ENCODE data around the gene GPSM3.
A peak's percentile ranks its signal among the peaks of the same experiment; 100 is the strongest.
"Not testable (repeated sequence)": the region's sequence is repeated elsewhere in the genome, so short reads cannot be mapped to it uniquely, and the experiment has no call there.

The GPSM3 gene

DNA sequence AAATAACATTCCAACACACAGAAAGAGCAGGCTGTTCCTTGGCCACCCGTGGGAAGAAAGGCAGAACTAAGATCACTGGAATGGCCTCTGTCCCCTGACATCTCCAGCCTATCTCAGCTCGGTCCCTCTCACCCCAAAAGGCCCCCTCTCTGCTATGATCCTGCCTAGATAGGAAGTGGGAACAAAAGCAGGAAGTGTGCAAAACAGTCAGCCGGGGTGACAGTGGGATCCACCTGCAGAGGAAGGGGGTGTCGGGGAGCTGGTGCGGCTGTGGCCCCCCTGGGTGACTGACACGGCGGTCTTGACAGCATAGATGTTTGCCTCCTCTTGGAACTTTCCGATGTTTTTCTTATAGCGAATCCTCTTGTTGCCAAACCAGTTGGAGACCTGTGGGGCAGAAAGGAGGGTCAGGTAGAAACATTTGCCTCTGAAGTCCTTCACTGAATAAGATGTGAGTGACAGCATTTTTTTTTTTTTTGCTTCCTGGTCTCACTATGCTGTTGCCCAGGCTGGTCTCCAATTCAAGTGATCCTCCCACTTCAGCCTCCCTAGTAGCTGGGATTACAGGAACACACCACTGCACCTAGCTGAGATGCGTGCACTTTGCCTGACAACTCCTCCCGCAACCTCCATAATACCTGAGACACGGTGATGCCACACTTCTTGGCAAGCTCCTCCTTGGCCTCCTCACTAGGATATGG is 5.3 kb downstream of the GPSM3 start:
- no peak for DNase-seq (ENCODE audit: low spot score)

DNA sequence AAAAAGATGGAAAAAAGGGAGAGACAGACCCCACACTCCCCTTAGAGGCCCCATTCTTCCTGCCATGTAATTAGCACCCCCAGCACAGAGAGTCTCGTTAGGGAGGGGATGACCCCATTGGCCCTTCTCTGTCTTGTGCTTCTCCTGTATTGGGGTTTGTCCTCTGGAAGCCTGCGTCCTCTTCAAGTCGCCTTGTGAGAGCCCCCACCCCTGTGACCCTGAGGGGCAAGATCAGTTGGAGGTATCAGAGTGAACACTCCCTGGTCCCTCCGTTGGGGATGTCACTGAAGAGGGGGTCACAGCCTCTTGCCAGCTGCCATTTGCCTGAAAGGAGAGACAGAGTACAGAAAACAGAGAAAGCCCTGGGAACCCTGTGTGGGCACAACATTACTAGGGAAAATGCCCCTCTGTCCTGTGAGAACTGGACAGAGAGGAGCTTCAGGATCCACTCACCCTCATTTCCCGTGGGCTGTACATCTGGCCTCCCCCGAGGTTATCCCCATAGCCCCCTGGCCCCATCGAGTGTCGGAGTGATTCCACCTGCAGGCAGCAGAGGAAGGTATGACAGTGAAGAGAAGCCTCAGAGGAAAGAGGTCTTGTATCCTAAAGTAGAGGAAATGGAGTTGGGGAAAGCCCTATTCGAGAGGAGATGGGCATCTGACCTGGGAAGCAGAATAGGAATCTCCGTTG is 6.1 kb downstream of the GPSM3 start:
- DNase-seq (ENCODE audit: low spot score), result not testable (repeated sequence)

- peak; percentile 93 for DNase-seq (ENCODE audit: low spot score)
These were observed 6.7 kb downstream of the GPSM3 start for GRCh38 chr6:32185681-32186131.

- no peak for DNase-seq (ENCODE audit: low spot score)
These were observed 8.3 kb downstream of the GPSM3 start, which contains the start of gene AGER for GRCh38 chr6:32184084-32184640. AGER (minus strand) TSS chr6:32184253; CDS start chr6:32184222, 31 bp downstream.

DNA sequence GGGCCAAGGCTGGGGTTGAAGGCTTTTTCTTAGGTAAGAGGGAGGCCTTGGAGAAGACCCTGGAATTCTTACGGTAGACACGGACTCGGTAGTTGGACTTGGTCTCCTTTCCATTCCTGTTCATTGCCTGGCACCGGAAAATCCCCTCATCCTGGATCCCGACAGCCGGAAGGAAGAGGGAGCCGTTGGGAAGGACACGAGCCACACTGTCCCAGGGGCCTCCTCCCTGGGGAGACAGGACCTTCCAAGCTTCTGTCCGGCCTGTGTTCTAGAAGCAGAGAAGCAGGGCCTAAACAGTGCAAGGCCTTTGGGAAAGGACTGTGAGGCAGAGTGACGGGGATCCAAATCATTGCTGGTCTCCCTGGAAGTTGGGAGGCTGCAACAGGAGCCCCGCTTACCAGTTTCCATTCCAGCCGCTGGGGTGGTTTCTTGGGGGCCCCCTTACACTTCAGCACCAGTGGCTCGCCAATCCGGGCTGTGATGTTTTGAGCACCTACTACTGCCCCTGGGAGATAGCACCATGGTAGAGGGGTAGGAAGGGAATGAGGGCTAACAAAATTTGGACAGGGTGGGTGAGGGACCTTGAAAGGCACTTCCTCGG is 8.9 kb downstream of the GPSM3 start:
- DNase-seq (ENCODE audit: low spot score), result no peak

GRCh38 chr6:32183030-32183429 is 9.4 kb downstream of the GPSM3 start:
- no peak for DNase-seq (ENCODE audit: low spot score)

GRCh38 chr6:32182555-32182981 is 9.9 kb downstream of the GPSM3 start:
- no peak for DNase-seq (ENCODE audit: low spot score)

DNA sequence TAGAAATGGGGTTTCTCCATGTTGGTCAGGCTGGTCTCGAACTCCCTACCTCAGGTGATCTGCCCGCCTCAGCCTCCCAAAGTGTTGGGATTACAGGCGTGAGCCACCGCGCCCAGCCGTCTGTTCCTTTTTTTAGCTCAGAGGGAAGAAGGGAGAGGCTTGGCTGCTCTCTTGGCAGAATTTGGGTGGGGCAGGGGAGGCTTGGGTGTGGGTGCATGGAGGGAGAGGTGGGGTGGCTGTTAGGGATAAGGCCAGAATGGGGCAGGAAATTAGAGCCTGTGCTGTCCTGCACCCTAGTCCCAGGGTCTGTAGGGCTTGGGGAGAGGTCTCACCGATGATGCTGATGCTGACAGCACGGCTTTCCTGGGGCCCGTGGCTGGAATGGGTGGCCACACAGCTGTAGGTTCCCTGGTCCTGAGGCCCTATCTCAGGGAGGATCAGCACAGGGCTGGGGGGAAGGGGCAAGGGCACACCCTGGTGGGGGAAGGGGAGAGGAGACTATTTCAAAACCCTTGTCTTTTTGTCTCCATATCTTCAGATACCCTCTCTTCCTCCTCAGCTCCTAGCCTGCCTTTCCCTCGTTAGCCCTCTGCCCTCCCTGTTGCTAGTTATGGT is 10.4 kb downstream of the GPSM3 start:
- peak; percentile 75 for DNase-seq (ENCODE audit: low spot score)

- DNase-seq (ENCODE audit: low spot score), result no peak
These were observed 11.2 kb downstream of the GPSM3 start for GRCh38 chr6:32181148-32181702.

- no peak for DNase-seq (ENCODE audit: low spot score)
These were observed 12.6 kb downstream of the GPSM3 start for GRCh38 chr6:32179766-32180405.

GRCh38 chr6:32178547-32179440 is 13.6 kb downstream of the GPSM3 start:
- DNase-seq (ENCODE audit: low spot score), result no peak

- DNase-seq (ENCODE audit: low spot score), result peak; percentile 100
These were observed 14.5 kb downstream of the GPSM3 start, which contains the start of gene RNF5 for GRCh38 chr6:32177788-32178546. RNF5 (plus strand) TSS chr6:32178405; CDS start chr6:32178512, 107 bp downstream.

GRCh38 chr6:32177183-32177787 is 15.2 kb downstream of the GPSM3 start:
- no peak for DNase-seq (ENCODE audit: low spot score)

DNA sequence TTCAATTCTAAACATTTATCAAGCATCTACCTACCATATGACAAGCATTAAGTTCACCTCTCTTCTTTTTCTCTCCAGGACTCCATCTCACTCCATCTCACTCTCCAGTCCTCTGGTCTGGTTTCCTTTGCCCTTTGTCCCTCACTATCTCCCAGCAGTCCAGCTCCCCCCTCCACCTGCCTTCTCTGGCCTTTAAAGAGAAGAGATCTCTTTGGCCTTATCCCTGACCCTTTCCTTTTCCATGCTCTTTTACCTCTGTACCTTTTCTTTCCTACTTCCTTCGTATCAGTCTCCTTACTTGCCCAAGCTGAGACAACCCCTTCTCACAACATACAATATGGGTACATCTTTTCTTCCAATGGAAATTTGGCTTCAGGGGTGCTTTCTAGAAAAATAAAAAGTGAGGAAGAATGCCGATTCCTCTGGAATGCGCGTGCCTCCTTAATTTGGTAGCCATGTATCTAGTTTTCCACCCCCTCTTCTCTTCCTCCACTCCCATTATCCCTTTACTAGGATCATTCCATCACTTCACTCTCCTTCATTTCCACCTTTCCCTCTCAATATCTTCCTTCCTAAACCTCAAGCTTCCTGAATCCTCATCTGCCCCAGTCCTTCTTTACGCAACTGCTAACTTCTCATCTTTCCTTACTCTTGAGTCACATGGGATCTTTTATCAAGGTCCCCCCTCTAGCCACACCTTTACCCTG is 15.8 kb downstream of the GPSM3 start:
- DNase-seq (ENCODE audit: low spot score), result no peak

DNA sequence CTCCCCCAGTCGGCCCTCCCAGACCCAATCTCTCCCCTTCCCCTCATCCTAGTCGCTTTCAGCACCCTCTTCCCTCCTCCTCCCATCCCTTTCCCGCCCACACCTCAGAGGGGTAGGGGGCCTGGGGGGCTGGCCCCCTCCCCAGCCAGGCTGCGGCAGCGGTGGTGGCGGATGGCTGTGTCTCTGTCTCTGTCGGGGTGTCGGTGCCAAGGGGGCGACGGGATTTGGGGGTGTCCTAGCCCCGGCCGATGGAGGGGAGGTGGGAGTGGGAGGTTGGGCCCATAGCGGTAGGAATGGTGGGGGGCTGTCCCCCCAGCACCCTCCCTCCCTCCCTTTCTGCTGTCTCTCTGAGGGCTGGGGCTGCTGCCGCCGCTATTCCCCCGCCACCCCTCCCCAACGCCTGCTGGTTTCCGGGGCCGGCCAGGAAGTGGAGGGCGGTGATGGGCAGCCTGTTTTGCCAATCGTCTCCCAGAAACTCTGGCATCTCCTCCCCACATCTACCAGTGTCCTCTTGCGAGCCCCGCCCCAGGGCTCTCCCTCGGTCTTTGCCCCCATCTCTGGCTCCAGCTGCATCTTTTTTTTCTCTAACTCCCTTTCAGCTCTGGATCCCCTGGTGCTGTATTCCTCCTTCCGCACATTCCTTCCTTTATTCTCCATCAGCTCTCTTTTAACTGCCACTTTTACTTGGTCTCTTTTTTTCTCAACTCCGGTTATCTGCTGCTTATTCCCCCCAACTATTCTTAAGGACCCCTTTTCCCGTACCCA is 16.6 kb downstream of the GPSM3 start, which contains the start of gene AGPAT1:
Gene AGPAT1, minus strand, starts transcription at position 374 of the 765 bp plus-strand sequence. CDS start 4,588 bp downstream, outside the sequence.
- DNase-seq (ENCODE audit: low spot score), result peak; percentile 96

DNA sequence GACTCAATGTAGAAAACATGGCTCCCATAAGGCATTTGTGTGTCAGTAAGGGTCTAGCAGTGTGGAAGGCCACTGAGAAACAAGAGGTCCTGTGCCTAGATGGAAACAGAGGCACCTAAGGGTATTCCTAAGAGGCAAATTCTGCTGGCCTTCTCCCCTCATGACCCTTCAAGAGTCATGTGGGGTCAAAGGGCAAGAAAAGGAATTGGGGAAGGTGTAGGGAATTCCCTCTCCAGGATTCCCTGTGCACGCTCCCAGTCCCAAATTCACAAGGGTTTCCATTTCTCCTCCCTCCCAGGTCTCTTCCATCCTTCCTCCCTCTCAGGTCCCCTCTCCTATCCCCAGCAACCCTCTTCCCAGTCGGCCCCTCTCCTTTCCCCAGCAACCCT is 17.1 kb downstream of the GPSM3 start:
- DNase-seq (ENCODE audit: low spot score), result no peak

- DNase-seq (ENCODE audit: low spot score), result no peak
These were observed 18.0 kb downstream of the GPSM3 start for GRCh38 chr6:32174416-32174815.
